HepG2 (cell line): ENCODE measurements around the gene KRT81. TPM values are rescaled to one million over a fixed set of nuclear protein-coding genes. Genes with fewer than 3 reads are reported as not detected.

Source experiments
- ATAC-seq: fragments of 200-7000 bp; cut with Tn5 transposase; 3 replicates; pipeline ENCODE4 v1.9.1; 2020; ENCODE audit warnings: mild to moderate bottlenecking, moderate library complexity
- BruUV-seq: library from RNA; stranded (reverse); fragments of 400-500 nt; replicated peaks from 2 replicates; lab custom pipeline; 2021; lab: Mats Ljungman, UMichigan
- CTCF ChIA-PET: fragments of 300-600 bp; formaldehyde crosslinking; extraction: SDS; loops from one replicate; lab custom pipeline; 2021; ENCODE audit warnings: low total read pairs, inconsistent platforms, low intra/inter-chr PET ratio; lab: Yijun Ruan, JAX
- POLR2A ChIA-PET: fragments of 350-600 bp; sonication (Branson Sonifier 250); formaldehyde crosslinking; loops from one replicate; lab custom pipeline; 2020; ENCODE audit warnings: antibody characterized with exemption, inconsistent platforms; lab: Yijun Ruan, JAX
- DNase-seq: peaks from one replicate; pipeline ENCODE4 v3.0.0-alpha.2; 2015; ENCODE audit warnings: low spot score
- FAIRE-seq: peaks from 3 replicates; lab custom pipeline; 2011; peaks lifted over from hg19 to GRCh38; lab: Jason Lieb, UNC
- H2AFZ ChIP-seq: one replicate; pipeline ENCODE4 v1.6.1; 2011; ENCODE audit warnings: low read length, inconsistent platforms
- H3K27ac ChIP-seq: fragments of 300-600 bp; 3 replicates; pipeline ENCODE4 v1.8.0; 2011; ENCODE audit warnings: mixed run types, mild to moderate bottlenecking, mixed read lengths, low read length, inconsistent platforms; ENCODE audit not compliant: insufficient read depth; ENCODE audit errors: extremely low read length
- H3K27me3 ChIP-seq, 2 experiments: fragments of 200-600 bp in 1 of 2; 2 replicates in 1 of 2; 3 replicates in 1 of 2; pipeline versions ENCODE4 v1.6.0 to v1.8.0; 2011; ENCODE audit warnings: low read length in 2 of 2, mild to moderate bottlenecking in 2 of 2, moderate library complexity in 2 of 2, inconsistent platforms in 1 of 2; ENCODE audit not compliant: insufficient read depth in 2 of 2, control insufficient read depth in 1 of 2
- H3K36me3 ChIP-seq, 2 experiments: fragments of 200-600 bp in 1 of 2; replicated peaks in 1 of 2; 2 replicates in 1 of 2; 3 replicates in 1 of 2; pipeline versions ENCODE4 v1.5.1 to v1.8.0; 2011; ENCODE audit warnings: low read length in 2 of 2, inconsistent platforms in 1 of 2; ENCODE audit not compliant: insufficient read depth in 2 of 2, control insufficient read depth in 1 of 2
- H3K4me1 ChIP-seq: 2 replicates; pipeline ENCODE4 v1.5.1; 2012; ENCODE audit warnings: low read length, inconsistent platforms; ENCODE audit not compliant: insufficient read depth
- H3K4me2 ChIP-seq: 2 replicates; pipeline ENCODE4 v1.6.0; 2011; ENCODE audit warnings: low read depth, low read length, inconsistent platforms
- H3K4me3 ChIP-seq, 3 experiments: fragments of 200-600 bp in 1 of 3; sonication (generic), shearing (Covaris generic) in 1 of 3; replicated peaks in 1 of 3; 2 replicates each; pipeline ENCODE4 v1.5.1; 2011 to 2016; ENCODE audit warnings: low read length in 3 of 3, inconsistent platforms in 2 of 3, low read depth in 2 of 3, mild to moderate bottlenecking in 2 of 3, control low read depth in 1 of 3, mixed read lengths in 1 of 3; ENCODE audit not compliant: insufficient read depth in 1 of 3
- H3K79me2 ChIP-seq: one replicate; pipeline ENCODE4 v1.6.1; 2011; ENCODE audit warnings: low read length, inconsistent platforms; ENCODE audit not compliant: insufficient read depth
- H3K9ac ChIP-seq: 2 replicates; pipeline ENCODE4 v1.6.0; 2011; ENCODE audit warnings: mild to moderate bottlenecking, low read depth, low read length, inconsistent platforms; ENCODE audit not compliant: insufficient read depth
- H3K9me3 ChIP-seq: 2 replicates; pipeline ENCODE4 v1.5.1; 2012; ENCODE audit warnings: mild to moderate bottlenecking, low read length
- H4K20me1 ChIP-seq: 2 replicates; pipeline ENCODE4 v1.6.0; 2011; ENCODE audit warnings: inconsistent platforms, mild to moderate bottlenecking, low read length, moderate library complexity; ENCODE audit not compliant: insufficient read depth
- EZH2 ChIP-seq: conservative IDR thresholded peaks from 2 replicates; pipeline ENCODE4 v1.6.1; 2012; ENCODE audit warnings: mild to moderate bottlenecking, low read depth, low read length, moderate library complexity
- NFRKB ChIP-seq: fragments of 450-650 bp; IDR thresholded peaks from 2 replicates; pipeline ENCODE4 v1.6.1; 2017
- ZNF549 ChIP-seq: sonication (generic); formaldehyde crosslinking; IDR thresholded peaks from 2 replicates; pipeline ENCODE4 v1.5.0; 2020; ENCODE audit warnings: missing genetic modification reagents
- ZNF879 ChIP-seq: sonication (generic); formaldehyde crosslinking; IDR thresholded peaks from 2 replicates; pipeline ENCODE4 v1.8.1; 2023; ENCODE audit warnings: missing genetic modification reagents
- WGBS: methylation state at CpG from one replicate; pipeline ENCODE4 v1.1.6; 2017; ENCODE audit warnings: low lambda C conversion rate; 5-methylcytosine and 5-hydroxymethylcytosine counted together
- in situ Hi-C: cut with HindIII; loops from 2 replicates; pipeline ENCODE4 v1.10.0; 2017; ENCODE audit warnings: low pct_unique_long_range_greater_than_20kb; ENCODE audit not compliant: extremely low pct_ligation_motif_present
- intact Hi-C: fragments of 100-400 bp; cut with micrococcal nuclease; formaldehyde crosslinking; loops from one replicate; pipeline ENCODE4 v1.10.0; 2022; ENCODE audit not compliant: unreplicated experiment
- polyA plus RNA-seq, 8 experiments: library from polyadenylated mRNA; depleted of rRNA in 3 of 8; stranded (reverse) in 7 of 8; unstranded in 1 of 8; fragments of >200 nt; fragmentation: Illumina TruSeq in 4 of 8; extraction: Trizol in 4 of 8; gene quantifications; 2 replicates each; pipeline versions ENCODE4 v1.2.1 to v1.2.3, GENCODE V29; 2011 to 2016; ENCODE audit warnings: low read depth in 4 of 8, missing spikeins in 1 of 8, mixed read lengths in 1 of 8; ENCODE audit not compliant: insufficient read depth in 1 of 8
- total RNA-seq, 5 experiments: library from RNA; depleted of rRNA; stranded (reverse); fragments of >200 nt; fragmentation: Illumina TruSeq; extraction: Trizol; gene quantifications; 2 replicates each; pipeline ENCODE4 v1.2.3, GENCODE V29; 2016; ENCODE audit warnings: low read depth in 1 of 5
- TF ChIP-seq, protein P1 (sequence below): IDR thresholded peaks from 2 replicates; pipeline ENCODE4 v1.6.1; 2016

Gene KRT81
- total and polyA plus RNA-seq, 2 of the 13 experiments (the other 11 are each of a cell fraction or from before 2014, with no cell fraction given): not detected

- TF ChIP-seq ZNF549 (no peak), NFRKB (no peak)
- TF ChIP-seq, protein P1, sequence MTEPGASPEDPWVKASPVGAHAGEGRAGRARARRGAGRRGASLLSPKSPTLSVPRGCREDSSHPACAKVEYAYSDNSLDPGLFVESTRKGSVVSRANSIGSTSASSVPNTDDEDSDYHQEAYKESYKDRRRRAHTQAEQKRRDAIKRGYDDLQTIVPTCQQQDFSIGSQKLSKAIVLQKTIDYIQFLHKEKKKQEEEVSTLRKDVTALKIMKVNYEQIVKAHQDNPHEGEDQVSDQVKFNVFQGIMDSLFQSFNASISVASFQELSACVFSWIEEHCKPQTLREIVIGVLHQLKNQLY (CRISPR knock-in tag): no peak
These were observed 39.7 kb upstream of the KRT81 start (continued) for GRCh38 chr12:52331039-52331438.

GRCh38 chr12:52327830-52328500, 36.6 kb upstream of the KRT81 start:
- Histone ChIP-seq H4K20me1 (no peaks in the 10 kb centered on the region), H3K36me3 (no peaks in the 10 kb centered on the region), H3K4me3 (no peak overlapping the region), H3K9ac (no peak overlapping the region), H3K9me3 (no peaks in the 10 kb centered on the region), H3K79me2 (no peaks in the 10 kb centered on the region), H3K27me3 (peaks cover 0 to 5% of the 10 kb centered on the region in 2 experiments; a peak in 2 of 5 replicates), H3K4me2 (no peak overlapping the region), H2AFZ (no peak overlapping the region), H3K27ac (no peak overlapping the region), H3K4me1 (no peaks in the 10 kb centered on the region)
- no peak for FAIRE-seq
- no peak for TF ChIP-seq ZNF879 (CRISPR knock-in tag)
- 0 out of 2 replicates have a peak, but pooled peaks have one; percentile 44 for TF ChIP-seq EZH2
- intact Hi-C loops (loop anchor here (1.0 kb wide), 1 partner anchor 172 kb away; no protein-coding TSS in a partner anchor), in situ Hi-C loops (loop anchor here (5.0 kb wide), 1 partner anchor 181 kb away; no protein-coding TSS in a partner anchor)
- no TSS peak for BruUV-seq
- WGBS: 33% methylated on average over 5 of the region's 10 CpGs
- POLR2A ChIA-PET: no interaction called here
- DNase-seq: no peak
- ATAC-seq: peak; percentile 18; the same call in 1 of the 3 replicates
- CTCF ChIA-PET: interaction anchor here (1.1 to 2.7 kb wide), 7 partner anchors 48 to 188 kb away, joined by 3 to 45 read pairs (median 5); no protein-coding TSS in a partner anchor
